GM23338 (cell line): ENCODE data around the gene KIF5A. TPM values are rescaled to one million over a fixed set of nuclear protein-coding genes. Genes with fewer than 3 reads are reported as not detected.

Source experiments
- ATAC-seq: fragments of 200-7000 bp; cut with Tn5 transposase; 3 replicates; pipeline ENCODE4 v1.9.1; 2020
- DNase-seq: peaks from one replicate; pipeline ENCODE4 v3.0.0-alpha.2; 2015; ENCODE audit warnings: low spot score
- H2AFZ ChIP-seq: fragments of 200-600 bp; sonication (generic); 2 replicates; pipeline ENCODE4 v1.8.0; 2016; ENCODE audit warnings: antibody characterized with exemption, mild to moderate bottlenecking, moderate library complexity
- H3F3A ChIP-seq: fragments of 200-600 bp; sonication (generic); replicated peaks from 2 replicates; pipeline ENCODE4 v1.8.0; 2017; ENCODE audit warnings: antibody characterized with exemption, mixed run types, low read depth
- H3K27ac ChIP-seq: fragments of 200-600 bp; sonication (generic); 2 replicates; pipeline ENCODE4 v1.6.1; 2016; ENCODE audit warnings: low read depth
- H3K27me3 ChIP-seq: fragments of 200-600 bp; sonication (generic); 2 replicates; pipeline ENCODE4 v1.8.0; 2016; ENCODE audit warnings: mild to moderate bottlenecking, mixed run types, moderate library complexity; ENCODE audit not compliant: insufficient read depth
- H3K36me3 ChIP-seq: fragments of 200-600 bp; sonication (generic); 2 replicates; pipeline ENCODE4 v1.8.0; 2016; ENCODE audit warnings: mild to moderate bottlenecking; ENCODE audit not compliant: insufficient read depth
- H3K4me1 ChIP-seq: fragments of 200-600 bp; sonication (generic); 2 replicates; pipeline ENCODE4 v1.8.0; 2016; ENCODE audit warnings: mild to moderate bottlenecking, moderate library complexity; ENCODE audit not compliant: insufficient read depth
- H3K4me2 ChIP-seq: fragments of 200-600 bp; sonication (generic); 2 replicates; pipeline ENCODE4 v1.7.1; 2017; ENCODE audit warnings: mixed run types
- H3K4me3 ChIP-seq: fragments of 200-600 bp; sonication (generic); 2 replicates; pipeline ENCODE4 v1.6.1; 2016; ENCODE audit warnings: mixed run types
- H3K79me2 ChIP-seq: fragments of 200-600 bp; sonication (generic); replicated peaks from 2 replicates; pipeline ENCODE4 v1.8.0; 2017; ENCODE audit warnings: mild to moderate bottlenecking; ENCODE audit not compliant: insufficient read depth
- H3K9me2 ChIP-seq: fragments of 200-600 bp; sonication (generic); 2 replicates; pipeline ENCODE4 v1.8.0; 2017; ENCODE audit not compliant: insufficient read depth
- H4K20me1 ChIP-seq: fragments of 200-600 bp; sonication (generic); replicated peaks from 2 replicates; pipeline ENCODE4 v1.8.0; 2017; ENCODE audit warnings: mild to moderate bottlenecking; ENCODE audit not compliant: insufficient read depth
- H3K27ac Mint-ChIP-seq: 2 replicates; pipeline ENCODE4 v1.8.0; 2020; ENCODE audit warnings: inconsistent platforms, mild to moderate bottlenecking, moderate library complexity, mixed read lengths
- H3K27me3 Mint-ChIP-seq: 3 replicates; pipeline ENCODE4 v1.8.0; 2022; ENCODE audit warnings: low read depth, mild to moderate bottlenecking, moderate library complexity, mixed read lengths, inconsistent platforms; ENCODE audit not compliant: insufficient read depth, poor library complexity
- H3K36me3 Mint-ChIP-seq: 3 replicates; pipeline ENCODE4 v1.8.0; 2021; ENCODE audit warnings: low read depth, mild to moderate bottlenecking, inconsistent platforms, moderate library complexity, mixed read lengths
- H3K4me1 Mint-ChIP-seq: 3 replicates; pipeline ENCODE4 v1.8.0; 2020; ENCODE audit warnings: mild to moderate bottlenecking, inconsistent platforms, mixed read lengths
- H3K4me3 Mint-ChIP-seq: 3 replicates; pipeline ENCODE4 v1.8.0; 2021; ENCODE audit warnings: moderate library complexity, mild to moderate bottlenecking, inconsistent platforms, mixed read lengths
- H3K9me3 Mint-ChIP-seq: 3 replicates; pipeline ENCODE4 v1.8.0; 2020; ENCODE audit warnings: moderate library complexity, mild to moderate bottlenecking, inconsistent platforms, mixed read lengths
- CREB1 ChIP-seq: fragments of 250-450 bp; sonication (Bioruptor Pico); IDR thresholded peaks from 2 replicates; pipeline ENCODE4 v1.5.0; 2020; ENCODE audit warnings: low read depth, mild to moderate bottlenecking, moderate library complexity
- CTCF ChIP-seq, 2 experiments: fragments of 200-600 bp in 1 of 2; sonication (generic) in 1 of 2; conservative IDR thresholded peaks; 2 replicates each; pipeline versions ENCODE4 v1.5.1 to v1.6.1; 2016 to 2017; ENCODE audit warnings: antibody characterized with exemption in 2 of 2, low read depth in 2 of 2, mild to moderate bottlenecking in 2 of 2, moderate library complexity in 1 of 2
- ETS1 ChIP-seq: IDR thresholded peaks from 2 replicates; pipeline ENCODE4 v1.6.1; 2016; ENCODE audit warnings: antibody characterized with exemption
- EZH2 ChIP-seq: fragments of 200-600 bp; sonication (generic); IDR thresholded peaks from one replicate; pipeline ENCODE4 v1.8.0; 2017; ENCODE audit warnings: antibody characterized with exemption, mild to moderate bottlenecking, low read depth; ENCODE audit not compliant: unreplicated experiment
- EZH2phosphoT487 ChIP-seq: fragments of 200-600 bp; sonication (generic); IDR thresholded peaks from one replicate; pipeline ENCODE4 v1.8.1; 2018; ENCODE audit warnings: antibody characterized with exemption; ENCODE audit not compliant: unreplicated experiment
- JUNB ChIP-seq: IDR thresholded peaks from one replicate; pipeline ENCODE4 v1.6.1; 2016; ENCODE audit warnings: antibody characterized with exemption; ENCODE audit not compliant: unreplicated experiment
- NANOG ChIP-seq: IDR thresholded peaks from 2 replicates; pipeline ENCODE4 v1.6.1; 2016; ENCODE audit warnings: antibody characterized with exemption, borderline replicate concordance
- POLR2AphosphoS5 ChIP-seq: IDR thresholded peaks from 2 replicates; pipeline ENCODE4 v1.6.1; 2016; ENCODE audit warnings: antibody characterized with exemption, low read depth
- REST ChIP-seq: IDR thresholded peaks from one replicate; pipeline ENCODE4 v1.6.1; 2018; ENCODE audit warnings: antibody characterized with exemption; ENCODE audit not compliant: unreplicated experiment
- STAT1 ChIP-seq: IDR thresholded peaks from one replicate; pipeline ENCODE4 v1.6.1; 2016; ENCODE audit warnings: antibody characterized with exemption; ENCODE audit not compliant: unreplicated experiment
- ZNF114 ChIP-seq: fragments of 250-450 bp; sonication (Bioruptor Pico); IDR thresholded peaks from 2 replicates; pipeline ENCODE4 v1.5.0; 2020; ENCODE audit warnings: mild to moderate bottlenecking, moderate library complexity
- ZNF331 ChIP-seq: fragments of 250-450 bp; sonication (Bioruptor Pico); IDR thresholded peaks from 2 replicates; pipeline ENCODE4 v1.5.0; 2020; ENCODE audit warnings: low read depth, mild to moderate bottlenecking, moderate library complexity
- ZNF462 ChIP-seq: fragments of 250-450 bp; sonication (Bioruptor Pico); IDR thresholded peaks from 2 replicates; pipeline ENCODE4 v1.5.0; 2020; ENCODE audit warnings: mild to moderate bottlenecking, moderate library complexity
- polyA plus RNA-seq: library from polyadenylated mRNA; unstranded; fragments of >200 nt; fragmentation: Nextera tagmentation; extraction: Ambion mirVana; gene quantifications from 2 replicates; pipeline ENCODE4 v1.2.1, GENCODE V29; 2016
- total RNA-seq: library from RNA; depleted of rRNA; stranded (reverse); fragments of >200 nt; shearing (Covaris generic); gene quantifications from 2 replicates; pipeline ENCODE4 v1.2.3, GENCODE V29; 2014

KIF5A gene
- total and polyA plus RNA-seq, 2 experiments from 2014 or later, result 11.1 to 21.3 TPM

- peaks cover 18% of the 10 kb centered on the region for H3K36me3 ChIP-seq
Observed at GRCh38 chr12:57571926-57572762, 22.3 kb downstream of the KIF5A start.

More at GRCh38 chr12:57571926-57572762, 22.3 kb downstream of the KIF5A start:
- no peak for DNase-seq
- Histone ChIP-seq H3K79me2 (no peaks in the 10 kb centered on the region), H2AFZ (no peak overlapping the region), H3K9me2 (no peaks in the 10 kb centered on the region), H3K27ac (no peak overlapping the region), H3F3A (no peaks in the 10 kb centered on the region; the same call in 1 of the 2 replicates), H3K4me3 (no peak overlapping the region), H4K20me1 (peaks cover 3% of the 10 kb centered on the region; the same call in 1 of the 2 replicates), H3K4me1 (no peaks in the 10 kb centered on the region), H3K27me3 (no peaks in the 10 kb centered on the region), H3K4me2 (no peak overlapping the region)
- no peak for TF ChIP-seq EZH2phosphoT487
- TF ChIP-seq JUNB, result no peak
- TF ChIP-seq NANOG, result no peak
- TF ChIP-seq ZNF462 (CRISPR knock-in tag), result no peak
- no peak for TF ChIP-seq ZNF114 (CRISPR knock-in tag)
- TF ChIP-seq CTCF (conservative IDR thresholded peaks at IDR 0.05; ENCODE audit: low read depth in 2 of 2), result no peak
- no peak for TF ChIP-seq POLR2AphosphoS5
- TF ChIP-seq REST, result no peak
- TF ChIP-seq CREB1 (CRISPR knock-in tag), result no peak
- TF ChIP-seq ETS1, result no peak
- no peak for TF ChIP-seq ZNF331 (CRISPR knock-in tag)
- TF ChIP-seq STAT1, result no peak
- TF ChIP-seq EZH2, result no peak
- no peaks in the 10 kb centered on the region for H3K9me3 Mint-ChIP-seq
- H3K4me3 Mint-ChIP-seq, result no peak overlapping the region
- H3K27me3 Mint-ChIP-seq, result peaks cover 4% of the 10 kb centered on the region
- no peak for ATAC-seq
- no peak overlapping the region for H3K27ac Mint-ChIP-seq
- H3K4me1 Mint-ChIP-seq, result no peaks in the 10 kb centered on the region
- H3K36me3 Mint-ChIP-seq, result peaks cover 72% of the 10 kb centered on the region
